ENCODE data around the gene PKNOX2.

DNA sequence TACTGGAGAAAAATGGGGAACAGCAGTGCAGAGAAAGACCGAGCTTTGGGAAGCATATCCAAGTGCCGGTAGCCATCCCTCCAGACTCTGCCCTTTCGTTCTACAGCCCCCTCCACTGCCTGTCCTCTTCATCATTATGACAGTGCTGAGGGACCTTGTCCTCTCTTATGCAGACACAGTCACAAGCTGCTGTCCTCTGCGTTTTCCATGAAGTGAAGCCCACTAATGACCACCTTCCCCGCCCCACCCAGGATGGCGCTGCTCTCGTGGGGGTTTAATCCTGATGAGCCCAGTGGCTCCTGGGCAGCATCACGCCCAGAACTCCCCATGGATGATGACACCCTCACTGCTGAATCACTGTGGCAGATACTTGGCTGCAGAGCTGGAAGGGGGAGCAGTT, 157.7 kb downstream of the PKNOX2 start:
- TF ChIP-seq, protein P1, sequence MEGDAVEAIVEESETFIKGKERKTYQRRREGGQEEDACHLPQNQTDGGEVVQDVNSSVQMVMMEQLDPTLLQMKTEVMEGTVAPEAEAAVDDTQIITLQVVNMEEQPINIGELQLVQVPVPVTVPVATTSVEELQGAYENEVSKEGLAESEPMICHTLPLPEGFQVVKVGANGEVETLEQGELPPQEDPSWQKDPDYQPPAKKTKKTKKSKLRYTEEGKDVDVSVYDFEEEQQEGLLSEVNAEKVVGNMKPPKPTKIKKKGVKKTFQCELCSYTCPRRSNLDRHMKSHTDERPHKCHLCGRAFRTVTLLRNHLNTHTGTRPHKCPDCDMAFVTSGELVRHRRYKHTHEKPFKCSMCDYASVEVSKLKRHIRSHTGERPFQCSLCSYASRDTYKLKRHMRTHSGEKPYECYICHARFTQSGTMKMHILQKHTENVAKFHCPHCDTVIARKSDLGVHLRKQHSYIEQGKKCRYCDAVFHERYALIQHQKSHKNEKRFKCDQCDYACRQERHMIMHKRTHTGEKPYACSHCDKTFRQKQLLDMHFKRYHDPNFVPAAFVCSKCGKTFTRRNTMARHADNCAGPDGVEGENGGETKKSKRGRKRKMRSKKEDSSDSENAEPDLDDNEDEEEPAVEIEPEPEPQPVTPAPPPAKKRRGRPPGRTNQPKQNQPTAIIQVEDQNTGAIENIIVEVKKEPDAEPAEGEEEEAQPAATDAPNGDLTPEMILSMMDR (conservative IDR thresholded peaks at IDR 0.05) = no peak
- TF ChIP-seq ZFX (IDR thresholded peaks at IDR 0.05) = no peak

Measured in C4-2B (cell line).